MCF 10A (cell line): ENCODE results near the gene KLHDC9. TPM values are rescaled to one million over a fixed set of nuclear protein-coding genes. Genes with fewer than 3 reads are reported as not detected.
"Not testable (repeated sequence)": the region's sequence is repeated elsewhere in the genome, so short reads cannot be mapped to it uniquely, and the experiment has no call there.

Source experiments
- BruUV-seq: library from RNA; stranded (reverse); fragments of 400-500 nt; replicated peaks from 2 replicates; lab custom pipeline; 2021; lab: Mats Ljungman, UMichigan
- CTCF ChIA-PET: fragments of 300-600 bp; sonication (Branson Sonifier 250); formaldehyde crosslinking; extraction: SDS; loops from one replicate; lab custom pipeline; 2021; ENCODE audit warnings: antibody characterized with exemption, inconsistent platforms; lab: Yijun Ruan, JAX
- POLR2A ChIA-PET: fragments of 300-600, 350-650 bp; sonication (Branson Sonifier 250); formaldehyde crosslinking; extraction: SDS; loops from one replicate; lab custom pipeline; 2020; ENCODE audit warnings: antibody characterized with exemption, inconsistent platforms; lab: Yijun Ruan, JAX
- DNase-seq: peaks from one replicate; pipeline ENCODE4 v3.0.0-alpha.2; 2018; ENCODE audit not compliant: unreplicated experiment
- H3K27ac Mint-ChIP-seq: one replicate; pipeline ENCODE4 v1.8.0; 2022; ENCODE audit warnings: mild to moderate bottlenecking, low read depth, mixed read lengths; ENCODE audit not compliant: unreplicated experiment
- H3K27me3 Mint-ChIP-seq: one replicate; pipeline ENCODE4 v1.8.0; 2022; ENCODE audit warnings: mixed read lengths; ENCODE audit not compliant: insufficient read depth, unreplicated experiment
- H3K36me3 Mint-ChIP-seq: one replicate; pipeline ENCODE4 v1.8.0; 2022; ENCODE audit warnings: mild to moderate bottlenecking, moderate library complexity, mixed read lengths; ENCODE audit not compliant: insufficient read depth, unreplicated experiment
- H3K4me1 Mint-ChIP-seq: one replicate; pipeline ENCODE4 v1.8.0; 2022; ENCODE audit warnings: mixed read lengths; ENCODE audit not compliant: insufficient read depth, unreplicated experiment
- H3K4me3 Mint-ChIP-seq: one replicate; pipeline ENCODE4 v1.8.0; 2022; ENCODE audit warnings: mild to moderate bottlenecking, moderate library complexity, mixed read lengths; ENCODE audit not compliant: unreplicated experiment
- H3K9me3 Mint-ChIP-seq: one replicate; pipeline ENCODE4 v1.8.0; 2022; ENCODE audit warnings: mixed read lengths; ENCODE audit not compliant: unreplicated experiment
- CTCF ChIP-seq: fragments of 200-600 bp; IDR thresholded peaks from one replicate; pipeline ENCODE4 v1.8.0; 2022; ENCODE audit warnings: antibody characterized with exemption, mild to moderate bottlenecking; ENCODE audit not compliant: unreplicated experiment
- intact Hi-C: fragments of 100-400 bp; cut with micrococcal nuclease; formaldehyde crosslinking; loops from 2 replicates; pipeline ENCODE4 v1.14.1; 2022
- total RNA-seq: library from RNA; stranded (reverse); gene quantifications from 2 replicates; pipeline ENCODE4 v1.2.3, GENCODE V29; 2022

The KLHDC9 gene
- total RNA-seq, 1 experiment from 2014 or later, result not detected

- intact Hi-C loops, result no loop called here
- H3K27me3 Mint-ChIP-seq, result no peaks in the 10 kb centered on the region
- DNase-seq, result no peak
- POLR2A ChIA-PET, result interaction anchor here (1.5 to 6.3 kb wide), 2 partner anchors 12 to 15 kb away, joined by 5 to 37 read pairs; partner anchors contain the start of gene USF1
- no peak for TF ChIP-seq CTCF
- CTCF ChIA-PET, result interaction anchor here (0.6 to 2.1 kb wide), 9 partner anchors 10 to 336 kb away, joined by 3 to 8 read pairs (median 4); partner anchors contain the start of gene USF1
- BruUV-seq, result no TSS peak
- H3K4me3 Mint-ChIP-seq, result no peak overlapping the region
- no peaks in the 10 kb centered on the region for H3K36me3 Mint-ChIP-seq
- H3K27ac Mint-ChIP-seq, result no peak overlapping the region
- no peaks in the 10 kb centered on the region for H3K9me3 Mint-ChIP-seq
- no peaks in the 10 kb centered on the region for H3K4me1 Mint-ChIP-seq
These were observed 36.7 kb upstream of the KLHDC9 start for GRCh38 chr1:161061419-161061818.

GRCh38 chr1:161063936-161064335 is 34.2 kb upstream of the KLHDC9 start:
- intact Hi-C loops, BruUV-seq, H3K4me3 Mint-ChIP-seq, H3K36me3 Mint-ChIP-seq, H3K27me3 Mint-ChIP-seq, H3K27ac Mint-ChIP-seq, H3K9me3 Mint-ChIP-seq, DNase-seq, H3K4me1 Mint-ChIP-seq: not testable (repeated sequence)
- CTCF ChIA-PET, result interaction anchor here (14.2 kb wide), 1 partner anchor 33 kb away, joined by 331 read pairs; the partner anchor contains the start of gene KLHDC9
- POLR2A ChIA-PET, result interaction anchor here (0.7 to 3.5 kb wide), 2 partner anchors 11 to 18 kb away, joined by 3 to 13 read pairs; partner anchors contain the start of gene USF1

DNA sequence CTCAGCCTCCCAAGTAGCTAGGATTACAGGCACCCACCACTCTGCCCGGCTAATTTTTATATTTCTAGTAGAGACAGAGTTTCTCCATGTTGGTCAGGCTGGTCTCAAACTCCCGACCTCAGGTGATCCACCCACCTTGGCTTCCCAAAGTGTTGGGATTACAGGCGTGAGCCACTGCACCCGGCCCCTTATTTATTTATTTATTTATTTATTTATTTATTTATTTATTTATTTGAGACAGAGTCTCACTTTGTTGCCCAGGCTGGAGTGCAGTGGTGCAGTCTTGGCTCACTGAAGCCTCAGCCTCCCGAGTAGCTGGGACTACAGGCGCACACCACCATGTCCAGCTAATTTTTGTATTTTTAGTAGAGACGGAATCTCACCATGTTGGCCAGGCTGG is 32.5 kb upstream of the KLHDC9 start:
- ChIA-PET POLR2A (interaction anchor here (0.7 to 3.5 kb wide), 5 partner anchors 8 to 44 kb away, joined by 3 to 13 read pairs (median 3); partner anchors contain the start of genes F11R and USF1), CTCF (interaction anchor here (0.6 to 14.2 kb wide), 4 partner anchors 8 to 392 kb away, joined by 3 to 331 read pairs (median 4); partner anchors contain the start of genes KLHDC9 and USF1)
- H3K27ac Mint-ChIP-seq, H3K36me3 Mint-ChIP-seq, H3K4me1 Mint-ChIP-seq, intact Hi-C loops, DNase-seq, H3K4me3 Mint-ChIP-seq, H3K27me3 Mint-ChIP-seq, H3K9me3 Mint-ChIP-seq, BruUV-seq: not testable (repeated sequence)

- no peak for DNase-seq
- peaks cover 9% of the 10 kb centered on the region for H3K4me1 Mint-ChIP-seq
- H3K4me3 Mint-ChIP-seq, result no peak overlapping the region
- no peaks in the 10 kb centered on the region for H3K36me3 Mint-ChIP-seq
- no peak overlapping the region for H3K27ac Mint-ChIP-seq
- CTCF ChIA-PET, result interaction anchor here (0.6 to 14.2 kb wide), 2 partner anchors 31 to 76 kb away, joined by 3 to 331 read pairs; partner anchors contain the start of gene KLHDC9
- H3K9me3 Mint-ChIP-seq, result no peaks in the 10 kb centered on the region
- POLR2A ChIA-PET, result interaction anchor here (3.5 kb wide), 1 partner anchor 20 kb away, joined by 13 read pairs; the partner anchor contains the start of gene USF1
- no peaks in the 10 kb centered on the region for H3K27me3 Mint-ChIP-seq
- TF ChIP-seq CTCF, result no peak
- BruUV-seq, result no TSS peak
- intact Hi-C loops, result no loop called here
These were observed 31.5 kb upstream of the KLHDC9 start for GRCh38 chr1:161066694-161067093.
